RCC 7860 (cell line): ENCODE measurements around the gene SULT2B1.

Experiments
- DNase-seq: peaks from one replicate; pipeline ENCODE4 v3.0.0-alpha.2; 2015; ENCODE audit warnings: low spot score
- FAIRE-seq: peaks from 2 replicates; lab custom pipeline; 2012; peaks lifted over from hg19 to GRCh38; lab: Jason Lieb, UNC

SULT2B1 gene

GRCh38 chr19:48596679-48597465 is 44.9 kb downstream of the SULT2B1 start:
- FAIRE-seq (no peak), DNase-seq (no peak)

- DNase-seq (no peak), FAIRE-seq (no peak)
Measured at GRCh38 chr19:48598996-48599700, 47.2 kb downstream of the SULT2B1 start.

- FAIRE-seq: no peak
- DNase-seq: no peak
Measured at GRCh38 chr19:48600679-48601417, 48.9 kb downstream of the SULT2B1 start.

GRCh38 chr19:48603001-48603400 is 51.0 kb downstream of the SULT2B1 start:
- DNase-seq (no peak), FAIRE-seq (no peak)

GRCh38 chr19:48603449-48603848 is 51.5 kb downstream of the SULT2B1 start:
- DNase-seq (no peak), FAIRE-seq (no peak)

GRCh38 chr19:48603850-48604249 is 51.9 kb downstream of the SULT2B1 start:
- FAIRE-seq (no peak), DNase-seq (no peak)

DNA sequence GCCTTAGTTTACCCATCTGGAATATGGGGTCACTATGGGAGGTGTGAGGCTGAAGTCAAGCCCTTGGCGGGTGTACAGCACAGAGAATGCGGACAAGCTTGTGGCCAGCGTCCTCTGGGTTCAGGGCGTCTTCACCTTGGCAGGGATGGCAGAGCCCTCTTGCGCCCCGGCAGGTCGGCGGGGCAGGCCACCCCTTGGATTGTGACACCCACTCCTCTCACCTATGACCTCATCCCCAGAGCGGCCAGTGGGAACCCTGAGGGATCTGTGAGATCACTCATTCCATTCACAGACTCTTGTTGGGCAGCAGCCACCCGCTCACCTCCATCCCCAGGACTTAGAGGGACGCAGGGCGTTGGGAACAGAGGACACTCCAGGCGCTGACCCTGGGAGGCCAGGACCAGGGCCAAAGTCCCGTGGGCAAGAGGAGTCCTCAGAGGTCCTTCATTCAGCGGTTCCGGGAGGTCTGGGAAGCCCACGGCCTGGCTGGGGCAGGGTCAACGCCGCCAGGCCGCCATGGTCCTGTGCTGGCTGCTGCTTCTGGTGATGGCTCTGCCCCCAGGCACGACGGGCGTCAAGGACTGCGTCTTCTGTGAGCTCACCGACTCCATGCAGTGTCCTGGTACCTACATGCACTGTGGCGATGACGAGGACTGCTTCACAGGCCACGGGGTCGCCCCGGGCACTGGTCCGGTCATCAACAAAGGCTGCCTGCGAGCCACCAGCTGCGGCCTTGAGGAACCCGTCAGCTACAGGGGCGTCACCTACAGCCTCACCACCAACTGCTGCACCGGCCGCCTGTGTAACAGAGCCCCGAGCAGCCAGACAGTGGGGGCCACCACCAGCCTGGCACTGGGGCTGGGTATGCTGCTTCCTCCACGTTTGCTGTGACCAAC is 54.7 kb downstream of the SULT2B1 start, which contains the start of gene SPACA4:
TSS of gene SPACA4 (plus strand) at position 280 of the 896 bp plus-strand sequence. CDS start at position 517, 237 bp downstream.
- FAIRE-seq (no peak), DNase-seq (no peak)

DNA sequence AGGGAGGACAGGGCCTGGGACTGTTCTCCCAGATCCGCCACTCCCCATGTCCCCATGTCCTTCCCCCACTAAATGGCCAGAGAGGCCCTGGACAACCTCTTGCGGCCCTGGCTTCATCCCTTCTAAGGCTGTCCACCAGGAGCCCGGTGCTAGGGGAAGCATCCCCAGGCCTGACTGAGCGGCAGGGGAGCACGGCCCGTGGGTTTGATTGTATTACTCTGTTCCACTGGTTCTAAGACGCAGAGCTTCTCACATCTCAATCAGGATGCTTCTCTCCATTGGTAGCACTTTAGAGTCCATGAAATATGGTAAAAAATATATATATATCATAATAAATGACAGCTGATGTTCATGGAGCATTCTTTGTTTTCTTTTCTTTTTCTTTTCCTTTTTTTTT is 55.4 kb downstream of the SULT2B1 start:
- DNase-seq (no peak), FAIRE-seq (no peak)

- DNase-seq: no peak
- FAIRE-seq: no peak
Measured at GRCh38 chr19:48608798-48609263, 56.9 kb downstream of the SULT2B1 start.

DNA sequence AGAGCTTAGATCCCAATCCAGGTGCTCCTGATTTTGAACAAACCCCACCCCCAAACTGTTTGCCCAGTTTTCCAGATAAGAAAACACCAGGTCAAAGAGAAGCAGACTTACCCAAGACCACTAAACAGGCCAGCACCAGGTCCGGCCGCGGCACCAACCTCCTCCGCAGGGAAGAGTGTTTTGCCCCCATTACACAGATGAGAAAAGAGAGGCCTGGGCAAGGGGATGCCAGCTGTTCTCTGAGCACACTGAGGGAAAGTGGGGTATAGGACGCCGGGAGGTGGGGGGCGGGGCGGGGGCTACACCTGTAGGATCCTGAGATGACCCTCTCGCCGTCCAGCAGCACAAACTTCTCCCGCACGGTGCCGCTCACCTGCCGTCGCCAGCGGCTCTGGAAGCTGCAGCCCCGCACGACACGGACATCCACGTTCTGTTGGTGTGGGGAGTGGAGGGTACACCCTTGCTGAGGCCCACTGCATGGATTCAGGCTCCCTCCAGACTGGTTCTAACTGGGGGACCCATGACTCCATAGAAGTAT is 57.7 kb downstream of the SULT2B1 start:
- DNase-seq: no peak
- no peak for FAIRE-seq

GRCh38 chr19:48611872-48612271 is 59.9 kb downstream of the SULT2B1 start:
- no peak for DNase-seq
- FAIRE-seq: no peak

- DNase-seq (peak; percentile 18), FAIRE-seq (no peak)
Measured at GRCh38 chr19:48613024-48613851, 61.3 kb downstream of the SULT2B1 start.

DNA sequence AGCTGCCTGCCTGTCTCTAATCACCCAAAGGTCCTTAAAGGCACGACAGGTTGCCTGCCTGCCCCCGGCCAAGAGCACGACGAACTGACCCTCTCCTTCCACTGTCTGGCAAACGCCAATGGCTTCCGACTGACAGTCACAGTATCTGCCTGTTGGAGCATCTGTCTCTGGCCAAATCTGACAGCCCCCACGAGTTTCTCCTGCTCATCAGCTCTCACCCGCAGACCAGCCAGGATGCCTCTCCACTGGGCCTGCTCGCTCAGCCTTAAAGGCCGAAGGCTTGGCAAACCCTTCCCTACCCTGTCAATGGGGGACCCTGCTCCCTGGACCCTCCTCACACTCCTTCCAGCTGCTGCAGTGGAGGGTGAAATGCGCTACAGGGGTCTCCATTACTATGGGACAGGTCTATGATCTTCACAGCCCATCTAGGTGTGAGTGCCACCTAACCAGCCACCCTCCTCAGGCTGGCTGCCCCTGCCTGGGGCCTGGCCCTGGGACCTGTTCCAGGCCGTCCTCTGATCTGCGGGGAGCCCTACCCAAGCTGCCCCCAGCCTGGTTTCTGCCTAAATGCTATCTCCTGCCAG is 62.0 kb downstream of the SULT2B1 start:
- no peak for DNase-seq
- no peak for FAIRE-seq

- no peak for FAIRE-seq
- no peak for DNase-seq
Measured at GRCh38 chr19:48614436-48615230, 62.7 kb downstream of the SULT2B1 start, which contains the start of gene FAM83E. FAM83E (minus strand) TSS chr19:48615076; CDS start chr19:48613372, 1,704 bp downstream.

GRCh38 chr19:48615231-48616040 is 63.5 kb downstream of the SULT2B1 start:
- FAIRE-seq (no peak), DNase-seq (no peak)

- FAIRE-seq: no peak
- no peak for DNase-seq
Measured at GRCh38 chr19:48616041-48616436, 64.1 kb downstream of the SULT2B1 start.

GRCh38 chr19:48616491-48617056 is 64.6 kb downstream of the SULT2B1 start:
- FAIRE-seq: no peak
- no peak for DNase-seq
